Germinal center (tissue), 1 donor: Measurements from ENCODE around the gene NUDT16L1.

ENCODE experiments used
- DNase-seq: peaks from one replicate; pipeline ENCODE4 v3.0.0; 2012; ENCODE audit warnings: mixed read lengths, low spot score

Gene NUDT16L1

DNA sequence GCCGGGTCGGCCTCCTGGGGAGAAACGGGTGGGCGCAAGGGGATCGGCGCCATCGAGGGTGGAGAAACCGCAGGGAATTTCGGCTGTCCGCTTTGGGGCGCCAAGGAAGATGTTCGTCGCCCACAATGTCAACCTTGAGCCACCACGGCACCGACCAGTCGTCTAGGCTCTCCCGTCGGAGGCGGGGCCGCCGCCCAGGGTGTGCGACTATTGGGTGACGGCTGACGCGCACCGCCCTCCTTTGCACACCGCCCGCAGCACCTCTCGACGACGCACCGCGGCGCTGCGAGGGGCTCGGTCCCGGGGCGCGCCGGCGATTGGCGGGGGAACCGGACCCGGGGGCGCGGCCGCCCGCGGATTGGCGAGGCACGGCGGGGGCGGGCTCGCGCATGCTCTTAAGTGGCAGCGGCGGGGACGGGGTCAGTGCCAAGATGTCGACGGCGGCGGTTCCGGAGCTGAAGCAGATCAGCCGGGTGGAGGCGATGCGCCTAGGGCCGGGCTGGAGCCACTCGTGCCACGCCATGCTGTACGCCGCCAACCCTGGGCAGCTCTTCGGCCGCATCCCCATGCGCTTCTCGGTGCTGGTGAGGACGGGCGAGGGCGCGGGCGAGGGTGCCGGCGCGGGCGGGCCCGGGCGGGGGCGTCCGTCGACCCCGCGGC, at the start of gene NUDT16L1:
NUDT16L1 (plus strand) TSS at position 267 of the 660 bp plus-strand sequence; CDS start at position 432, 165 bp downstream.
- DNase-seq = peak; percentile 99

DNA sequence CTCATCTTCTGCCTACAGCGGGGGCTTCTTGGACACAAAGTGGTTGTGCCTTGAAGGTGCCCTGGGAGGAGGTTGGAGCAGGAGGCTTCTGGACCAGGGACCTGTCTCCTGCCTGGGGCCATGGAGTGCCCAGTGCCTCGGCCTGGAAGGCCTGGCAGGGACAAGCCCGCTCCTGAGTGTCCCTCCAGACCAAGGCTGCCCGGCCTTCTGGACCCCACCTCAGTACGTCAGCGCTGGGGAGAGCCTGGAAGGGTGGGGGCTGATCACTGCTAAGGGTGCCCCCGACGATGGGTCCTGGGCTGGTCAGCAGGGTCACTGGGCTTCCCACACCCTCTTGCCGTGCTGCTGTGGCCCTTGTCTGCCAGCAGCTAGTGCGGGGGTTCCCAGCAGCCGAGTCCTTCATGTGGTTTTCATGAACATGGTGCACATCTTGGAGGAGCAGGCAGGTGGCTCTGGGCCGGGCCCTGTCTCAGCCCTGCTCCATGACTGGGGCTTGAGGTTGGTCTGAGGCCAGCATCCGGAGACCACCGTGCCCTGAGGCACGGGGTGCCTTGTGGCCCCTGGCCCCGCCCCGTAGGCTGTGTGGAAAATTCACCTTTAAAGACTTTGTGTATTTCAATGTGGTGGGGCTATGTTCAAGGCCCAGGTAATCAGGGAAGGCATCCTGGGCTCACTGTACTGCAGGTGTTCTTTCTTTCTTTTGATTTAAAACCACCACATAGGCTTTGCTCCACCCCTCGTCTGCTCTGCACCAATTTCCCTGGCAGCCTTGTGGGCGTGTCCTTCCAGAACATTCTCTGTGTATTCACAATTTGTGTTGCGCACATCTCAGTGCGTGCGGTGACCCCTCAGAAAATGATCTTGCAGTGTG, 46.4 kb upstream of the NUDT16L1 start:
- DNase-seq = no peak

DNA sequence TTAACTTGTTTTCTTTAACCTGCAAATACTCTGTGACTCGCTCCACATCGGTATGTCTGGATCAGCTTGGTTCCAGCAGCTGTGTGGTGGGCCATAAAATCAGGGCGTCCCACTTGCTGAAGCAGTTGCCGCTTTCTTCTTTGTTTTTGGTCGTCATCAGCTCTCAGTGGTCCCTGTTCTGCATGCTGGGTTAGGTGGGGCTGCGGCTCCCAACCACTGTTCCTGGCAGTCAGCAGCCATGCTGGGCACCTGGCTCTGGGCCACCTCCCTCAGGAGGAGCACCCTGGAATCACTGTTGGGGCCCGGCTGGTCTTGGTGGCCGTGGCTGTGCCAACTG, 45.8 kb upstream of the NUDT16L1 start:
- DNase-seq = no peak

DNA sequence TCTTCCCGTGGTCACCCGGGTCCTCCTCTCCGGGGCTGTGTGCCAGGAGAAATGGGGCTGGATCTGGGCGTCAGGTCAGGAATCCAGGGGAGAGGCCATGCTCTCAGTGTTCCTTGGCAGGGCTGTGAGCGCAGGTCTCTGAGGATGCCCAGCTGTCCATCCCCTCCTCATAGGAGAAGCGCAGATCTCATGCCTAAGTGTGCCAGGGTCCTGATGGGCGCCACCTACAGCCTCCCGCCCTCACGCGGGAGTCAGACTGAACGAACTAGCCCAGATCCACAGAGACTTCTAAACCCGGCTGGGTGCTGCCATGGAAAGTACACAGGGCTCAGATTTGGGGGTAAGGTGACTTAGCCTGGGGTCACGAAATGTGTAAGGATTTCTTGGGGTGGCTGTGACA, 44.4 kb upstream of the NUDT16L1 start:
- no peak for DNase-seq

DNA sequence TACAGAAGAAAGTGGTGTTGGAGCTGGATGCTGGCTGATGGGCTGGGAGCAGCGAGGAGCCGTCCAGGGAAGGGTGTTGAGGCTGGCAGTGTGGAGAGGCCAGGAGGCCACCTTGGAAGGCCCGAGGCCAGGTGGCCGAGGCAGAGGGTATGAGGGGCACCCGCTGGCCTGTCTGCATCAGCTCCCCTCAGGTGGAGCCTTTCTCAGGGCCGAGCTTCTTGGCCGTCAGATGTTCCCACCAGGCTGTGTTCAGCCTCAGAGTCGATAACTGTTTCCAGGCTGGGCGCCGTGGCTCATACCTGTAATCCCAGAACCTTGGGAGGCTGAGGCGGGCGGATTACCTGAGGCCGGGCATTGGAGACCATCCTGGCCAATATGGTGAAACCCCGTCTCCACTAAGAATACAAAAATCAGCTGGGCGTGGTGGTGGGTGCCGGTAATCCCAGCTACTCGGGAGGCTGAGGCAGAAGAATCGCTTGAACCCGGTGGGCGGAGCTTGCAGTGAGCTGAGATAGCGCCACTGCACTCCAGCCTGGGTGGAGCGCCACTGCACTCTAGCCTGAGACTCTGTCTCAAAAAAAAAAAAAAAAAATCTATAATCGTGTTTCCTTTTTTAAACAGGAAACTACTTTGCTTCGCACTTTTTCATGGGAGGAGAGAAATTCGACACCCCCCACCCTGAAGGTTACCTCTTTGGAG, 43.5 kb upstream of the NUDT16L1 start:
- DNase-seq = no peak

DNA sequence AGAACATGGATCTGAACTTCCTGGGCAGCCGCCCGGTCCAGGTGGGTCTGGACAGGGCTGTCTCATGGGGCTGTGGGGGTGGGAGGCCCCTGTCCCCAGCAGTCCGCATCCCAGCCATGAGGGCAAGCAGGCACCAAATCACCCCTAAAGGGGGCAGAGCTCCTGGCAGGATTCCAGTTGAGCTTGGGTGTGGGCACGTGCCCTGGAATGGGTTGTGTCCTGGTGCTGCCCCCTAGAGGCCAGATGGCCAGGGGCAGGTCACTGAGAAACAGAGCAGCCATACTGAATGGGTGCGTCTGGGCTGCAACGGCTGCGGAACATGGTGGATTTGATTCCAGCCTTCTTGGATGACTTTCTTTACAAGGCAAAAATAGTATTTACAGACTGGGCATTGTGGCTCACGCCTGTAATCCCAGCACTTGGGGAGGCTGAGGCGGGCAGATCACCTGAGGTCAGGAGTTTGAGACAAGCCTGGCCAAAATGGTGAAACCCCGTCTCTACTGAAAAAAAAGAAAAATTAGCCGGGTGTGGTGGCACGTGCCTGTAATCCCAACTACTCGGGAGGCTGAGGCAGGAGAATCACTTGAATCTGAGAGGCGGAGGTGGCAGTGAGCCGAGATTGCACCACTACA, 42.8 kb upstream of the NUDT16L1 start:
- peak; percentile 79 for DNase-seq

DNA sequence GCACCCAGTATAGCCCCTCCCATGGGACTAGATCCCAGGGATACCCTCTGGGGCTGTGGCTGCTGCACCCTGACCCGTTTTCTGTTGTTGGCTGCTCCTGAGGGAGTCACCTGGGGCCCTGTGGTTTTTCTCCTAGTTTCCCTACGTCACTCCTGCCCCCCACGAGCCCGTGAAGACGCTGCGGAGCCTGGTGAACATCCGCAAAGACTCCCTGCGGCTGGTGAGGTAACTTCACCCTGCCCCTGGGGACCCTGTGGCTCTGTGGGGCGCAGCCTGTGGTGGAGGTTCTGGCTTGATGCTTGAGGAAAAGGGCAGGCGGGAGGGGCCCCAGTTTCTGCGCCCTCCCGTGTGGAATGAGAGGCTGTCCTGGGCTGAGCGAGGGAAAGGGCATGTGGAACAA, 41.5 kb upstream of the NUDT16L1 start:
- peak; percentile 72 for DNase-seq

DNA sequence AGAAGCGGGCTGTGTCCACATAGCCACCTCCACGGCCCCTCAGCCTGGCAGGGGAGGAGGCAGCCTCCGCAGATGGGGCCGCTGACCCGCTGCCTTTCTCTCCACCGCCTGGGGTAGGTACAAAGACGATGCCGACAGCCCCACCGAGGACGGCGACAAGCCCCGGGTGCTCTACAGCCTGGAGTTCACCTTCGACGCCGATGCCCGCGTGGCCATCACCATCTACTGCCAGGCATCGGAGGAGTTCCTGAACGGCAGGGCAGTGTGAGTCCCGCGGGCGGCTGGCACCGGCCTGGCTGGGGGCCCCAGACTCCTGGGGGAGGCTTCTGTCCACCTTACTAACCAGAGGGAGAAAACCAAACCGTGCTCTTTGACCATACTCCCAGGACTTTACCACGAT, 40.8 kb upstream of the NUDT16L1 start:
- DNase-seq = no peak

DNA sequence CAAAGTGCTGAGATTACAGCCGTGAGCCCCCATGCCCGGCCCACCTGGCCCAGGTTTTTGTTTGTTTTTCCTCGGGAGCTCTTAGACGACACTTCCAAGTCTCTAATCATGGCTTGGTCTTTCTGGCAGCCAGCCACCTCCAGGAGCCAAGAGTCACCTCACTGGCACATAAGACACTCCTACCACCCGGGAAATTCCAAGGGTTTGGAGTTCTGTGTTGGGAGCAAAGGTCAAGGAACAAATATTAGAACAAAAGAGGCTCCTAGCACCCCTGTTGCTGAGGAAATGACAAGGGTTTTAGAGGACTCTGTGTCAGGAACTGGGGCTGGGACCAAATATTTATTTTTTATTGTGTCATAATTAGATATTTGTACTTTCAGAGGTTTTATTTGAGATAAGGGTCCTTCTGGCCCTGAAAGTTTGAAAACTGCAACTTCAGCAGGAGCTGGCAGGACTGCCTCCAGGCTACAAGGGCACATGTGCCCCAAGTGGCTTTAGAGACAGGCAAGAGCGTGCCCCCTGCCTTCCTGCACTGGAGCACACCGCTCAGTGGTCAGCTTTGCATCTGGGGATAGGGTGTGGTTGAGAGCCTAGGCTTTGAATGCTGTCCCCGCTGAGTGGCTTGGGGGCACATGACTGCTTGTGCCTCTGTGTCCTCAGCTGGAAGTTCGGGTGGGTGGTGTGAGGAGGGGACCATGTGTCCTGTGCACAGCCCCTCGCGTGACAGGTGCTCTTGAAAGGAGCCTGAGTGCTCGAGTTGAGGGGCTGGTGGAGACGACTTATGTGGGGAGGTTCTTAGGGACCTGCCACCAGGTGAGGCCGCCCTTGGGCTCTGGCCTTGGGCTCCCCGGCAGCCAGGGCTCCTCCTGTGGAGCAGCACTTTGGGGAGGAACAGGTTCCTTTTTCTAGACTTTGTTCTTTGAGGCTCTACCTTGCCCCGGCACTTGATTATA, 39.1 kb upstream of the NUDT16L1 start:
- DNase-seq = no peak

DNA sequence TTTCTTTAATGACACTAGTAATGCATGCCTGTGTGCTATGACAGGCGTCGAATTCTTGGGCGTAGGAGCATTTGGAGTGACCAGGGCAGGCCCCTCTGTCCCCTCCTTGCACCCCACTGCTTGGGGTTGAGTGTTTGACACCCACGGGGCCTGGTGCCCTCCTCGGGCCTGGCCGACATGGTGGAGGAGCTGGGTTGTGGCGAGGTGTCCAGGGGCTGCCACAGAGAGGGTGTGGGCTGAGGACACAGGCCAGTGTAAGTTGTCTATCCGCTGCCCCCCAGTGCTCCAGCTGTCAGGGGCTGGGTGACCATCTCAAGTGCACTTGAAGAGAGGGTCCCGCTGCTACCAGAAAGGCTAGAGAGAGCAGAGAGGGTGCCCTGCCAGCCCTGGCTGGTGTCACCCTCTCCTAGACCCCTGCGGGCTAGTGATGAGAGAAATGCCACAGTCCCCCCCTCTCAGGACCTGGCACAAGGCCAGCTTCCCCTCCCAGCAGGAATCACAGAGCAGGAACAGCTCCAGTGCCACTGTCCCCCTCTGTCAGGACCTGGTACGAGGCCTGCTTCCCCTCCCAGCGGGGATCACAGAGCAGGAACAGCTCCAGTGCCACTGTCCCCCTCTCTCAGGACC, 38.3 kb upstream of the NUDT16L1 start:
- DNase-seq = no peak

DNA sequence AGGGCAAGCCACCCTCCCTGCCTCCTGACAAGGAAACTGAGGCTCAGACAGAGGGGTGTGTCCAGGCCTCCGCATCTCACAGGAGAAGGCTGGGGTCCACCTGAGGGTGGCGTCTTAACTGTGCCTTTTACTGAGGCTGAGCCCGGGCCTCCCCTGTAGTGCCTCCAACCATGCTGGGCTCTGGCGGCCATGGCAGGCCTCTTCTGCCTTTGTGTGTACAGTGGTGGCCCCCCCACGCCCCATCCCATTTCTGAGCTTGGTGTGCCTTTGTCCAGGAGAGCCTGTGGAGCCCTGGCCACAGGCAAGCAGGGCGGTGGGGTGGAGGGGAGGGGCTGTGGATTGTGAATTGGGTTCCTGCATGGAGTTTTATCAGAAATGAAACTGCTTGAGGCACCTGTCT, 37.6 kb upstream of the NUDT16L1 start:
- no peak for DNase-seq

DNA sequence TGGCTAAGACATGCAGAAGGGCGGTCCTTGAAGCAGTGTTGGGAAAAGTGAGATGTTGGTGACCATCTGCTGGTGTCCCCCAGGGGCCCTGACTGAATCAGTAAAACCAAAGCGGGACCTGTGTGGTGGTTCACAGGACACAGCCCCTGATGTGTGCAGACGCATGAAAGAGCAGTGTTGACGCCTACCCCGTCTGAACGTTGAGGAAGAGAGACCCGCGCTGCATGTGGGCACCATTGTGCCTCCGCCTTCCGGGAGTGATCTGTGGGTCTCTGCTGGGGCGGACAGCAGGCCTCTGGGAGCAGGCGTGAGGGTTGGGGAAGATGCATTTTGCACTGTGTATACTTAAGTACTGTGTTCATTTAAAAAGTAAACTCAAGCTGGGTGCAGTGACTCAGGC, 37.1 kb upstream of the NUDT16L1 start:
- no peak for DNase-seq

DNA sequence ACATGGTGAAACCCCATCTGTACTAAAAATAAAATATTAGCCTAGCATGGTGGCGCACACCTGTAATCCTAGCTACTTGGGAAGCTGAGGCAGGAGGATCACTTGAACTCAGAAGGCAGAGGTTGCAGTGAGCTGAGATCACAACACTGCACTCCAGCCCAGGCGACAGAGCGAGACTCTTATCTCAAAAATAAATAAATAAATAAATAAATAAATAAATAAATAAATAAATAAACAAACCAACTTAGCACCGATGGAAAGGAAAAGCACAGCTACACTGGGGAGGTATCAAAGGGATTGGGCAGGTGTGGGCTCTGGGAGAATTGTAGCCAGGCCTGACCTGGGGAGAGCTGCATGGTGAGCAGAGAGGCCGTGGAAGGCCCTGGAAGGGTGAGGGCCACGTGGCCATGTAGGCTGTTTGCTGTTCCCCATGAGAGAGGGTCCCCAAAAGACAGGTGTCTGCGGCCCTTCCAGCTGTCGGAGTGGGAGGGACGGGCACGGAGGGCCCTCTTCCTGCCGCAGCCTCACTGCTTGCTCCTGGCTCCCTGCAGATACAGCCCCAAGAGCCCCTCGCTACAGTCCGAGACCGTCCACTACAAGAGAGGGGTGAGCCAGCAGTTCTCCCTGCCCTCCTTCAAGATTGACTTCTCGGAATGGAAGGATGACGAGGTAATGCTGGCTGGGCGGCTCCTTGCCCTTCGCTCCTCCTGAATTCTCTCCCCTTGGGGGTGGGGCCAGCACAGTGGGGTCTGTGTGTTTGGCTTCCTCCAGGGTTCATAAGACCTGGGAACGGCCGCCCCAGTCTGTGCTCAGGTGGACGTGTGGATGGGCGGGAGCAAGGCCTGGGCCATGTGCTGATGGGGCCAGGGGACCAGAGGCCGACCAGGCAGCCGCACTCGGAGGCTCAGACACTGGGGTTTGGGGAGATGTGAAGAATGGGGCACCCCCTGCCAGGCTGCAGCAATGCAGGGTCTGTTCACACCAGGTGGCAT, 36.4 kb upstream of the NUDT16L1 start:
- DNase-seq = no peak

DNA sequence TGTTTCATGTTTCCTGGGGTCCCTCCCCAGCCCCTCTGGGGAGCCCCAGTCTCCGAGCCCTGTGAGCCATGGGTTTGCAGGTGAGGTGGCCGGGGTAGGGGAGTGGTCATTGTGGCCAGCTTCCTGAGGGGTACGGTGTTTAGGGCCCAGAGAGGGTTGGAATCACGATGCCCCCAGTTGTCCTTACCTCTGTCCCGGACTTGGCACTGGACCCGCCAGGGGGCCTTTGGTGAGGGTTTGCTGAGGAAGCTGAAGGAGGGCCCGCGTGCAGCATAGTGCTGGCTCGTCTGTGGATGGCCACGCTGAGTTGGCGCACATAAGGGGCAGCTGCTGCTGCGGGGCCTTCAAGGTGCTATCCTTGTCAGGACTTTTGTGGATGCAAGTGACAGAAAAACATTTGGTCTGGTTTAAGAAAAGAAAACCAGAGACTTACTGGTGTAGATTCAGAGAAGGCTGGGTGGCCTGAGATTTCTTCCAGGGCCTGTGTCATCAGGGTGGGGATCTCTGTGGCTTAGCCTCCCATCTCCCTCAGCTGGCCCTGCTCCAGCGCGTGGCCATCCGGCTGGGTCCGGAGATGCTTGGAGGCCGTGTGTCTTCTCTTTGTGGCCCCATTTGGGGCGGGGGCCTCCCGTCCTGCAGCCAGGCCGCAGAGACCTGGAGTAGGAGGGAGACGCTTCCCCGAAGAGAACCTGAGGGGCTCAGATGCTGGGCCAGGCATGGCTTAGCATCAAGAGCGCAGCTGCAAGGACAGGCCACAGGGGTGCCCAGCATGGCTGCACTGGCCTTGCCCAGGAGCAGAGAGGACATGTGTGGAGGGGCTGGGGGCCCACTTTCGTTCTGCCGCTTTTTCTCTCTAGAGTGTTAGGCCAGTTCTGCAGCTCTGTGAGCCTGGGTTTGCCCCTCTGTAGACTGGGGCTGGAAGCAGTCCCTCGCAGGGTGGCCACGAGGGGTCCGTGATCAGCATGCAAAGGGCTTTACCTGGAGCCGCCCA, 33.7 kb upstream of the NUDT16L1 start:
- no peak for DNase-seq

DNA sequence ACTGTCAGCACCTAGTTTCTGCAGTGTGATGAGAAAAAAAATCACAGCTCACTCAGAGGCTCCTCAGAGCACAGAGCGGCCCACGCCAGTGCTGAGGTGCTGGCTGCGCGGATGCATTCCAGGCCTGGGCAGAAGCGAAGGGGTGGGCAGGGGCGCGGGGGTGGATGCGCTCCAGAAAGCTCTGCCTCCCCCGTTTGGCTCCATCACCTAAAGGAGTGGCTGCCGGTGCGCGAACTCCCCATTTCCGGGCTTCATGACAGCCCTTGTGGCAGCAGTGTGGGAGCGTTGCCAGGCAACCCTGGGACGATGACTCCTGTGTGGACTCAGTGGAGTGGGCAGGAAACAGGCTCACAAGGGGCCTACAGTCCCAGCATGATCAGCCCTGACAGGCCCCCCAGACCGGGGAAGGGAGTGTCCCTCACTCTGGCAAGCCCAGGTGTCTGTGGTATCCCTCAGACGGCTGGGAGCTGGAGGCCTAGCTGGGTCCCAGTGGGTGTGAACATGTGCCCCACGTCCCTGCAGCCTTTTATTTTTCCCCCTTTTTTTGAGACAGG, 32.8 kb upstream of the NUDT16L1 start:
- no peak for DNase-seq

DNA sequence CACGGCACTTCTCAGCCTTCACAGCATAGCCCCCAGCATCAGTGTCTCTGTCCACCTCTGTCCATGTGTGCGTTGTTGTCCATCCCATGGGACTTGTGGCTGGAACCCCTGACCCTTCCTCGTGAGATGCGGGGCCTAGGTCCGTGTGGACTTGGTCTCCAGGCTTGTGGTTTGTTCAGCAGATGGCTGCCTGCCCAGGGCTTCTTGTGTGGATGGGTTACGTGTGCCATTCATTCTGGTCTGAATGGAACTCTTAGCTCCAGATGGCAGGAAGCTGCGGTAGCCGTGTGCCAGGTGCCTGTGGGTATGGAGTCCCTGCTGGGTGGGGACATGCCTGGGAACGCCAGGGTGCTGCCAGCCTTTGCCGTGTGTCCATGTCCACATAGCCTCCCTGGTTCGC, 31.7 kb upstream of the NUDT16L1 start:
- no peak for DNase-seq

DNA sequence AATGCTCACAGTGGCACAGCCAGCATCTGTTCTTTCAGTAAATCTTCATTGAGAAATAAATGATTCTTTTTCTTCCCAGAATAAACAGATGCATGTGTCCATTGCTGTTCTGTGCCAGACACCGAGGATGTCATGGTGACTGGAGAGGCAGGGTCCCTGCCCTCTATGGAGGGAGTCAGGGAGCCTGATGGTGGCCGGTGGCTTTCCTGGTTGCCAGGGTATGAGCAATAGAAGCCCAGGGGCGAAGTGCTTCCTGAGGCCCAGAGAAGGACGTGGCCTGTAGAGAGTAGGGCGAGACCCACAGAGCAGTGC, 29.9 kb upstream of the NUDT16L1 start:
- no peak for DNase-seq

DNA sequence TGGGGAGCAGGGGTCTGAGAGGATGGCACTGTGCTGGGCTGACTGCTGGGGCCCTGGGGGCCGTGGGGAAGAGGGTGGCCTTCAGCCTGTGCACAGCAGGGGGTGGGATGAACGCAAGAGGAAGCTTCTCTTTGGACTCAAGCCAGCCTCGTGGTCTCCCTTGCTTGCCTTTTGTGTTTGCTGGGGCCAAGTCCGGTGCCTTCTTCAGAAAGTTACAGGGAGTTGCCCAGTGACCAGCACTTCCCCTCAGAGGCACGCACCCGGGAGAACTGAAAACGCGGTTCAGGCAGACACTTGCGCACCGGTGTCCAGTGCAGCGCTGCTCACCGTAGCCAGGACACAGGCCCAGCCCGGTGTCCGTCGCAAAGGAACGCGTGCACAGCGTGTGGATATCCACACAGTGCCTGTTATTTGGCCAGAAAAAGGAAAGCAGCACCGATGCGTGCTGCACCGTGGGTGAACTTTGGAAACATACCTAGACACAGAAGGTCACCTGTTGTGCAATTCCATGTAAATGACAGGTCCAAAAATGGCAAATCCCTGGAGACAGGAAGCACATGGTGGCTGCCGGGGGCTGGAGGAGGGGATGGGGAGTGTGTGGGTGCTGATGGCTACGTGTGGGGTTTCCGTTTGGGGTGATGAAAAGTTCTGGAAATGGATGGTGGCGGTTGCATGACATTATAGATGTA, 29.4 kb upstream of the NUDT16L1 start:
- no peak for DNase-seq
